WERI-Rb-1 (cell line): ENCODE data around the gene IL17REL.

Experiments
- DNase-seq: peaks from one replicate; pipeline ENCODE4 v3.0.0-alpha.2; 2020
- H3K27ac ChIP-seq: fragments of 250-450 bp; sonication (Bioruptor Pico); 2 replicates; pipeline ENCODE4 v1.5.1; 2020; ENCODE audit warnings: mild to moderate bottlenecking, moderate library complexity
- H3K27me3 ChIP-seq: fragments of 250-450 bp; sonication (Bioruptor Pico); 2 replicates; pipeline ENCODE4 v1.5.1; 2021; ENCODE audit warnings: mild to moderate bottlenecking, low read depth, moderate library complexity; ENCODE audit not compliant: insufficient read depth, severe bottlenecking
- H3K36me3 ChIP-seq: fragments of 250-450 bp; sonication (Bioruptor Pico); 2 replicates; pipeline ENCODE4 v1.5.1; 2020; ENCODE audit warnings: mild to moderate bottlenecking, moderate library complexity
- H3K4me3 ChIP-seq: 2 replicates; pipeline ENCODE4 v1.5.1; 2011; ENCODE audit warnings: low read depth, mild to moderate bottlenecking, control low read depth, low read length
- H3K9me3 ChIP-seq: fragments of 250-450 bp; sonication (Bioruptor Pico); 2 replicates; pipeline ENCODE4 v1.5.1; 2021; ENCODE audit warnings: mild to moderate bottlenecking, moderate library complexity; ENCODE audit not compliant: severe bottlenecking
- TF ChIP-seq, protein P1 (sequence below): IDR thresholded peaks from 2 replicates; pipeline ENCODE4 v1.5.1; 2011; ENCODE audit warnings: low read depth, mild to moderate bottlenecking, control low read depth, inconsistent platforms, low read length

Gene IL17REL

DNA sequence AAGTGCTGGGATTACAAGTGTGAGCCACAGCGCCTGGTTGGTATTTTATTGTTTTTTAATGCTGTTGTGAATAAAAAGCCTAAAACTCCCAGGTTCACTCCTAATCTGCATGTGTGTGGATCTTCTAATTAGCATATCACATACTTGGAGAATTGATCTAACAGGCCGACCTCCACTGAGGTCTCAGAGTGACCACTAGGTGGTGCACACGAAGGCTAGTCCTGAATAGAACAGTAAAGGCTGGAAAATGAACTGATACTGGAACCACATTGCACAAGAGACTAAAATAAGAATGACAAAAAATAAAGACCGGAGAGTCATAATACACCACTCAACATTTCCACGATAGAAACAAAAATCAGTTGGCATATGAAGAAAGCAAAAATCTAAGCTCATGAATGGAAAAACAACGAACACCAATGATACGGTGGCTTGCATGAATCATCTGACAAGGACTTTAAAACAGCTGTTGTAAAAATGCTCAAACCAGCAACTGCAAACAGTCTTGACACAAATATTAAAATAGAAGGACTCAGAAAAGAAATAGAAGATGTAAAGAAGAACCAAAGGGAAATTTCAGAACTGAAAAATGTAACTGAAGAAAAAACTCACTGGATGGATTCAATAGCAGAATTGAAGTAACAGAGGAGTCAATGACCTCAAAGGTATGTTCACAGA, 32.8 kb downstream of the IL17REL start:
- peak; percentile 60 for DNase-seq
- Histone ChIP-seq H3K9me3 (no peaks in the 10 kb centered on the region), H3K27ac (no peak overlapping the region), H3K4me3 (no peak overlapping the region), H3K27me3 (no peaks in the 10 kb centered on the region), H3K36me3 (no peaks in the 10 kb centered on the region)
- TF ChIP-seq, protein P1, sequence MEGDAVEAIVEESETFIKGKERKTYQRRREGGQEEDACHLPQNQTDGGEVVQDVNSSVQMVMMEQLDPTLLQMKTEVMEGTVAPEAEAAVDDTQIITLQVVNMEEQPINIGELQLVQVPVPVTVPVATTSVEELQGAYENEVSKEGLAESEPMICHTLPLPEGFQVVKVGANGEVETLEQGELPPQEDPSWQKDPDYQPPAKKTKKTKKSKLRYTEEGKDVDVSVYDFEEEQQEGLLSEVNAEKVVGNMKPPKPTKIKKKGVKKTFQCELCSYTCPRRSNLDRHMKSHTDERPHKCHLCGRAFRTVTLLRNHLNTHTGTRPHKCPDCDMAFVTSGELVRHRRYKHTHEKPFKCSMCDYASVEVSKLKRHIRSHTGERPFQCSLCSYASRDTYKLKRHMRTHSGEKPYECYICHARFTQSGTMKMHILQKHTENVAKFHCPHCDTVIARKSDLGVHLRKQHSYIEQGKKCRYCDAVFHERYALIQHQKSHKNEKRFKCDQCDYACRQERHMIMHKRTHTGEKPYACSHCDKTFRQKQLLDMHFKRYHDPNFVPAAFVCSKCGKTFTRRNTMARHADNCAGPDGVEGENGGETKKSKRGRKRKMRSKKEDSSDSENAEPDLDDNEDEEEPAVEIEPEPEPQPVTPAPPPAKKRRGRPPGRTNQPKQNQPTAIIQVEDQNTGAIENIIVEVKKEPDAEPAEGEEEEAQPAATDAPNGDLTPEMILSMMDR, result peak; percentile 78

- Histone ChIP-seq H3K27me3 (no peaks in the 10 kb centered on the region), H3K9me3 (no peaks in the 10 kb centered on the region), H3K4me3 (no peak overlapping the region), H3K27ac (no peak overlapping the region), H3K36me3 (no peaks in the 10 kb centered on the region)
- TF ChIP-seq, protein P1, result no peak
- no peak for DNase-seq
Measured at GRCh38 chr22:49977578-49977977, 35.0 kb downstream of the IL17REL start.

- no peak overlapping the region for H3K4me3 ChIP-seq
- TF ChIP-seq, protein P1, result no peak
- H3K9me3 ChIP-seq, result no peaks in the 10 kb centered on the region
- no peaks in the 10 kb centered on the region for H3K36me3 ChIP-seq
- H3K27ac ChIP-seq, result no peak overlapping the region
- DNase-seq, result no peak
- no peaks in the 10 kb centered on the region for H3K27me3 ChIP-seq
Measured at GRCh38 chr22:49976439-49977175, 36.0 kb downstream of the IL17REL start.

DNA sequence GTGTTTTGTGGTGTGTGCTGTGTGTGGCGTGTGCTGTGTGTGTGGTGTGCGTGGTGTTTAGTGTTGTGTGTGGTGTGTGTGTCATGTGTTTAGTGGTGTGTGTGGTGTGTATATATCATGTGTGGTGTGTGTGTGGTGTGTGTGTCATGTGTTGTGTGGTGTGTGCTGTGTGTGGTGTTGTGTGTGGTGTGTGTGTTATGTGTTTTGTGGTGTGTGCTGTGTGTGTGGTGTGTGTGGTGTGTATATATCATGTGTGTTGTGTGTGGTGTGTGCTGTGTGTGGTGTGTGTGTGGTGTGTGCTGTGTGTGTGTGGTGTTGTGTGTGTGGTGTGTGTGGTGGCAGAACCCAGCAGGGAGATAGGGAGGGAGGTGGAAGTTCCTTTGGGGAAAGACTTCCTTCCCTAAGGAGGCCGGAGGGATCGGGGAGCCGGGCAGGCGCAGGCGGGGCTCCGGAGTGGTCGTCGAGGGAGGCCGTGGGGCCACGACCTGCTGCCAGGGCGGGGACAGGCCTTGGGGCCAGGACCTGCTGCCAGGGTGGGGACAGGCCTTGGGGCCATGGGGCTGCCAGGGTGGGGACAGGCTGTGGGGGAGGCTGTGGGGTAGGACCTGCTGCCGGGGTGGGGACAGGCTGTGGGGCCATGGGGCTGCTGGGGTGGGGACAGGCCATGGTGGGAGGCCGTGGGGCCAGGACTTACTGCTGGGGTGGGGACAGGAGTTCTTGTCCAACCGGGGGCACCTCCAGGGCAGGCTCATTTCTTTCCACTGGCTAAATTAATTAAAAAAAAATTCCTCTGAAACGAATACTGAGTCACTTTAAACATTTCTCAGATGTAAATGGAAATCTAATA, 36.8 kb downstream of the IL17REL start:
- TF ChIP-seq, protein P1, result no peak
- no peak overlapping the region for H3K4me3 ChIP-seq

DNA sequence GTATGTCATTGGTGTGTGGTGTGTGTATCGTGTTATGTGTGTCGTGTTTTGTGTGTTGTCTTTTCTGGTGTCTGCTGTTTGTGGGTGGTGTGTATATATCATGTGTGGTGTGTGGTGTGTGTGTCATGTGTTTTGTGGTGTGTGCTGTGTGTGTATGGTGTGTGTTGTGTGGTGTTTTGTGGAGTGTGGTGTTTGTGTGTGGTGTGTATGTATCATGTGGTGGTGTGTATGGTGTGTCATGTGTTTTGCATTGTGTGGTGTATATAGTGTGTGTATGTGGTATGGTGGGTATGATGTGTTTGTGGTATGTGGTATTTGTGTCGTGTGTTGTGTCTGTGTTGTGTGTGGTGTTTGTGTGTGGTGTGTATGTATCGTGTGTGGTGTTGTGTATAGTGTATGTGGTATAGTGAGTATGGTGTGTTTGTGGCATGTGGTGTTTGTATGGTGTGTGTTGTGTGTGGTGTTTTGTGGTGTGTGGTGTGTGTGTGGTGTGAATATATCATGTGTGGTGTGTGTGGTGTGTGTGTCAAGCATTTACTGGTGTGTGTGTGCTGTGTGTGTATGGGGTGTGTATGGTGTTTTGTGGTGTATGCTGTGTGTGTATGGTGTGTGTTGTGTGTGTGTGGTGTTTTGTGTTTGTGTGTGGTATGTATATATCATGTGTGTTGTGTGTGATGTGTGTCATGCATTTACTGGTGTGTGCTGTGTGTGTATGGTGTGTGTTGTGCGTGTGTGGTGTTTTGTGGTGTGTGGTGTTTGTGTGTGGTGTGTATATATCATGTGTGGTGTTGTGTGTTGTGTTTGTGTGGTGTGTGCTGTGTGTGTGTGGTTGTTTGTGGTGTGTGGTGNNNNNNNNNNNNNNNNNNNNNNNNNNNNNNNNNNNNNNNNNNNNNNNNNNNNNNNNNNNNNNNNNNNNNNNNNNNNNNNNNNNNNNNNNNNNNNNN, 39.3 kb downstream of the IL17REL start:
- no peaks in the 10 kb centered on the region for H3K9me3 ChIP-seq
- no peak overlapping the region for H3K4me3 ChIP-seq
- no peak overlapping the region for H3K27ac ChIP-seq
- H3K36me3 ChIP-seq, result no peaks in the 10 kb centered on the region
- TF ChIP-seq, protein P1, result no peak
- DNase-seq, result no peak
- no peaks in the 10 kb centered on the region for H3K27me3 ChIP-seq

More for the DNA sequence above, 36.8 kb downstream of the IL17REL start:
- no peak for DNase-seq
- Histone ChIP-seq H3K36me3 (no peaks in the 10 kb centered on the region), H3K9me3 (no peaks in the 10 kb centered on the region), H3K27ac (no peak overlapping the region), H3K27me3 (no peaks in the 10 kb centered on the region)
